Measurements from ENCODE around the gene MAP3K7.

- TF ChIP-seq SMC3 (IDR thresholded peaks at IDR 0.05; ENCODE audit: low read length) = no peak
- TF ChIP-seq ZFX (CRISPR knock-in tag; IDR thresholded peaks at IDR 0.05; ENCODE audit: low read depth) = no peak
- TF ChIP-seq CBX5 (CRISPR knock-in tag; IDR thresholded peaks at IDR 0.05; ENCODE audit: borderline replicate concordance) = no peak
These were observed 29.9 kb downstream of the MAP3K7 start for GRCh38 chr6:90557006-90557405.
